Measurements from ENCODE around the gene TSPAN9. TPM values are rescaled to one million over a fixed set of nuclear protein-coding genes. Genes with fewer than 3 reads are reported as not detected.

Gene TSPAN9
- polyA plus RNA-seq, 1 donor (not counting 4 experiments of a cell fraction or from before 2014, with no cell fraction given), result 27.5 TPM

DNA sequence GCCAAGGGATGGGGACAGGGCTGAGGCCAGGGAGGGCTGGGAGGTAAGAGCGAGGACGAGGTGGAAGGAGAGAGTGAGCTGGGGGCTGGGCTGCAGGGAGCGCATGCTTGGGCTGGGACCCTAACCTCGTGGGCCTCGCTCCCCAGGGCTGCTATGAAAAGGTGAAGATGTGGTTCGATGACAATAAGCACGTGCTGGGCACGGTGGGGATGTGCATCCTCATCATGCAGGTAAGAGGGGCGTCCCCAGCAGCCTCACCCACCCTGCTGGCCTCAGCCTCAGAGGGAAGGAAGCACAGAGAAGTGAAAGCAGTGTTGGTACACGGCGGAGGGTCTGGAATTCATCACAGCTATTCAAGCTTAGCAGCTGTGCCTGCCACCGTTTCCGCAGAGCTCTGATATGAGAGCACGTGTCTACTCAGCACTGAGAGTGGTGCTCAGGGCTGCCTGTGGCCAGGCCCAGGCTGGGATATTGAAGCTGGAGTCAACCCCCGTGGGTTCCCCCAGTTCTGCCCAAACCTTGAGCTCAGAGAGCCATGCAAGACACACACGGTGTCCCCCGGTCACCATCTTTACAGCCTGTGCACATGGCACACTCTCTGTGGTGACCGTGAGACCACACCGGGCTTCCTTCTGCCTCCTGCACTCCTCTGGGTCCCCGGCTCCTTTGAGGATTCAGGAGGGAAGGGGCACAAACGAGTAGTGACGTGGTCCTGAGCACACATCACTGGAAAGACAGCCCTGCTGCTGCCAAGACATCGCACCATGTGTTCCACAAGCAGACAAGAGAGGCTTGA, 204.6 kb downstream of the TSPAN9 start:
- no peak overlapping the region for H3K4me2 ChIP-seq (ENCODE audit: control insufficient read depth, extremely low read depth, insufficient read depth, low read depth, low read length)
- DNase-seq (ENCODE audit: low read depth, low spot score) (no peak), FAIRE-seq (no peak)
- TF ChIP-seq EZH2 (IDR thresholded peaks at IDR 0.05; ENCODE audit: low read length) (no peak), CTCF (optimal IDR thresholded peaks at IDR 0.05 in 1 of 3, IDR thresholded peaks at IDR 0.05 in 1 of 3, conservative IDR thresholded peaks at IDR 0.05 in 1 of 3; ENCODE audit: extremely low read depth in 1 of 3, insufficient read depth in 2 of 3, low read length in 3 of 3) (no peak)
- peaks cover 3% of the 10 kb centered on the region for H3K27me3 ChIP-seq (ENCODE audit: control insufficient read depth, extremely low read depth, insufficient read depth, low read length)
- no peaks in the 10 kb centered on the region for H3K4me1 ChIP-seq (ENCODE audit: control insufficient read depth, extremely low read depth, insufficient read depth, low read length)
- dilution Hi-C loops (cut with MboI; ENCODE audit: extremely low pct_ligation_motif_present, low sequenced_read_pairs), result no loop called here
- H2AFZ ChIP-seq (ENCODE audit: control insufficient read depth, low read length), result no peak overlapping the region
- H3K9me1 ChIP-seq (ENCODE audit: control insufficient read depth, extremely low read depth, insufficient read depth, low read length), result no peaks in the 10 kb centered on the region
- no peaks in the 10 kb centered on the region for H3K79me2 ChIP-seq (ENCODE audit: control insufficient read depth, insufficient read depth, low read length)
- no peak overlapping the region for H3K27ac ChIP-seq (ENCODE audit: control insufficient read depth, insufficient read depth, low read length)
- H3K9me3 ChIP-seq (ENCODE audit: control insufficient read depth, low read depth, low read length), result no peaks in the 10 kb centered on the region
- H3K9ac ChIP-seq (ENCODE audit: control insufficient read depth, extremely low read depth, insufficient read depth, low read length), result no peak overlapping the region
- H4K20me1 ChIP-seq (ENCODE audit: control insufficient read depth, extremely low read depth, insufficient read depth, low read length), result no peaks in the 10 kb centered on the region
- H3K36me3 ChIP-seq (ENCODE audit: control insufficient read depth in 2 of 2, extremely low read depth in 1 of 2, insufficient read depth in 2 of 2, low read length in 2 of 2), result peaks cover 0 to 7% of the 10 kb centered on the region in 2 experiments
- H3K4me3 ChIP-seq (ENCODE audit: control insufficient read depth in 2 of 3, extremely low read depth in 1 of 3, insufficient read depth in 2 of 3, low read depth in 1 of 3, low read length in 3 of 3), result no peak overlapping the region

- Histone ChIP-seq H4K20me1 (ENCODE audit: control insufficient read depth, extremely low read depth, insufficient read depth, low read length) (no peaks in the 10 kb centered on the region), H3K27ac (ENCODE audit: control insufficient read depth, insufficient read depth, low read length) (no peak overlapping the region), H3K9me1 (ENCODE audit: control insufficient read depth, extremely low read depth, insufficient read depth, low read length) (no peaks in the 10 kb centered on the region), H3K27me3 (ENCODE audit: control insufficient read depth, extremely low read depth, insufficient read depth, low read length) (no peaks in the 10 kb centered on the region), H3K4me1 (ENCODE audit: control insufficient read depth, extremely low read depth, insufficient read depth, low read length) (no peaks in the 10 kb centered on the region), H3K9ac (ENCODE audit: control insufficient read depth, extremely low read depth, insufficient read depth, low read length) (no peak overlapping the region), H3K79me2 (ENCODE audit: control insufficient read depth, insufficient read depth, low read length) (no peaks in the 10 kb centered on the region), H3K4me2 (ENCODE audit: control insufficient read depth, extremely low read depth, insufficient read depth, low read depth, low read length) (no peak overlapping the region), H2AFZ (ENCODE audit: control insufficient read depth, low read length) (no peak overlapping the region), H3K9me3 (ENCODE audit: control insufficient read depth, low read depth, low read length) (no peaks in the 10 kb centered on the region), H3K36me3 (ENCODE audit: control insufficient read depth in 2 of 2, extremely low read depth in 1 of 2, insufficient read depth in 2 of 2, low read length in 2 of 2) (peaks cover 0 to 7% of the 10 kb centered on the region in 2 experiments), H3K4me3 (ENCODE audit: control insufficient read depth in 2 of 3, extremely low read depth in 1 of 3, insufficient read depth in 2 of 3, low read depth in 1 of 3, low read length in 3 of 3) (no peak overlapping the region)
- no peak for DNase-seq (ENCODE audit: low read depth, low spot score)
- dilution Hi-C loops (cut with MboI; ENCODE audit: extremely low pct_ligation_motif_present, low sequenced_read_pairs), result no loop called here
- FAIRE-seq, result no peak
- TF ChIP-seq EZH2 (IDR thresholded peaks at IDR 0.05; ENCODE audit: low read length) (no peak), CTCF (optimal IDR thresholded peaks at IDR 0.05 in 1 of 3, IDR thresholded peaks at IDR 0.05 in 1 of 3, conservative IDR thresholded peaks at IDR 0.05 in 1 of 3; ENCODE audit: extremely low read depth in 1 of 3, insufficient read depth in 2 of 3, low read length in 3 of 3) (no peak)
These were observed 205.1 kb downstream of the TSPAN9 start for GRCh38 chr12:3282384-3282670.
